BE2C (cell line): ENCODE measurements around the gene NEURL1.

ENCODE experiments used
- DNase-seq: peaks from one replicate; pipeline ENCODE4 v3.0.0-alpha.2; 2020
- H3K27me3 ChIP-seq: fragments of 250-450 bp; sonication (Bioruptor Pico); 2 replicates; pipeline ENCODE4 v1.5.1; 2020; ENCODE audit warnings: mild to moderate bottlenecking
- H3K36me3 ChIP-seq: fragments of 250-450 bp; sonication (Bioruptor Pico); 2 replicates; pipeline ENCODE4 v1.5.1; 2020; ENCODE audit warnings: mild to moderate bottlenecking
- H3K4me1 ChIP-seq: fragments of 250-450 bp; sonication (Bioruptor Pico); 2 replicates; pipeline ENCODE4 v1.5.1; 2020
- H3K4me3 ChIP-seq: 2 replicates; pipeline ENCODE4 v1.5.1; 2011; ENCODE audit warnings: low read depth, low read length
- H3K9me3 ChIP-seq: fragments of 250-450 bp; sonication (Bioruptor Pico); 2 replicates; pipeline ENCODE4 v1.5.1; 2020
- CTCF ChIP-seq: IDR thresholded peaks from 2 replicates; pipeline ENCODE4 v1.5.1; 2012; ENCODE audit warnings: mild to moderate bottlenecking, low read depth, low read length

The NEURL1 gene

GRCh38 chr10:103545771-103546281, 52.3 kb downstream of the NEURL1 start:
- no peak for TF ChIP-seq CTCF
- no peak for DNase-seq
- Histone ChIP-seq H3K36me3 (no peaks in the 10 kb centered on the region), H3K27me3 (no peaks in the 10 kb centered on the region), H3K9me3 (no peaks in the 10 kb centered on the region), H3K4me3 (no peak overlapping the region), H3K4me1 (peaks cover 36% of the 10 kb centered on the region)

GRCh38 chr10:103546401-103546800, 52.9 kb downstream of the NEURL1 start:
- no peak overlapping the region for H3K4me3 ChIP-seq
- no peaks in the 10 kb centered on the region for H3K36me3 ChIP-seq
- no peaks in the 10 kb centered on the region for H3K27me3 ChIP-seq
- no peak for DNase-seq
- peaks cover 34% of the 10 kb centered on the region for H3K4me1 ChIP-seq
- TF ChIP-seq CTCF = no peak
- no peaks in the 10 kb centered on the region for H3K9me3 ChIP-seq

GRCh38 chr10:103547391-103547946, 54.0 kb downstream of the NEURL1 start:
- H3K4me3 ChIP-seq = no peak overlapping the region
- H3K4me1 ChIP-seq = peaks cover 31% of the 10 kb centered on the region
- H3K27me3 ChIP-seq = no peaks in the 10 kb centered on the region
- H3K36me3 ChIP-seq = no peaks in the 10 kb centered on the region
- H3K9me3 ChIP-seq = no peaks in the 10 kb centered on the region
- TF ChIP-seq CTCF = no peak
- DNase-seq = no peak

GRCh38 chr10:103548006-103548405, 54.5 kb downstream of the NEURL1 start:
- DNase-seq = no peak
- no peak for TF ChIP-seq CTCF
- Histone ChIP-seq H3K36me3 (no peaks in the 10 kb centered on the region), H3K4me1 (peaks cover 30% of the 10 kb centered on the region), H3K27me3 (no peaks in the 10 kb centered on the region), H3K4me3 (no peak overlapping the region), H3K9me3 (no peaks in the 10 kb centered on the region)

GRCh38 chr10:103548581-103549348, 55.3 kb downstream of the NEURL1 start:
- DNase-seq = no peak
- Histone ChIP-seq H3K27me3 (no peaks in the 10 kb centered on the region), H3K4me1 (peaks cover 24% of the 10 kb centered on the region)

More at GRCh38 chr10:103548581-103549348, 55.3 kb downstream of the NEURL1 start:
- no peaks in the 10 kb centered on the region for H3K36me3 ChIP-seq
- no peaks in the 10 kb centered on the region for H3K9me3 ChIP-seq
- H3K4me3 ChIP-seq = no peak overlapping the region
- TF ChIP-seq CTCF = no peak
